ENCODE data around the gene ABLIM3. TPM values are rescaled to one million over a fixed set of nuclear protein-coding genes. Genes with fewer than 3 reads are reported as not detected.

Gene ABLIM3
- polyA plus RNA-seq, 1 donor from 2014 or later = 17.7 TPM

- TF ChIP-seq SMC3 (conservative IDR thresholded peaks at IDR 0.05; ENCODE audit: poor library complexity) (no peak), RAD21 (conservative IDR thresholded peaks at IDR 0.05) (no peak), POLR2AphosphoS5 (IDR thresholded peaks at IDR 0.05) (no peak), MXI1 (conservative IDR thresholded peaks at IDR 0.05; ENCODE audit: poor library complexity, severe bottlenecking) (no peak), EP300 (conservative IDR thresholded peaks at IDR 0.05; ENCODE audit: poor library complexity, severe bottlenecking) (no peak), REST (IDR thresholded peaks at IDR 0.05; ENCODE audit: borderline replicate concordance) (no peak), EZH2 (IDR thresholded peaks at IDR 0.05; ENCODE audit: borderline replicate concordance, insufficient read depth, low read length, poor library complexity, severe bottlenecking) (no peak), TAF1 (IDR thresholded peaks at IDR 0.05; ENCODE audit: low read depth) (no peak)
- TF ChIP-seq, protein P1, sequence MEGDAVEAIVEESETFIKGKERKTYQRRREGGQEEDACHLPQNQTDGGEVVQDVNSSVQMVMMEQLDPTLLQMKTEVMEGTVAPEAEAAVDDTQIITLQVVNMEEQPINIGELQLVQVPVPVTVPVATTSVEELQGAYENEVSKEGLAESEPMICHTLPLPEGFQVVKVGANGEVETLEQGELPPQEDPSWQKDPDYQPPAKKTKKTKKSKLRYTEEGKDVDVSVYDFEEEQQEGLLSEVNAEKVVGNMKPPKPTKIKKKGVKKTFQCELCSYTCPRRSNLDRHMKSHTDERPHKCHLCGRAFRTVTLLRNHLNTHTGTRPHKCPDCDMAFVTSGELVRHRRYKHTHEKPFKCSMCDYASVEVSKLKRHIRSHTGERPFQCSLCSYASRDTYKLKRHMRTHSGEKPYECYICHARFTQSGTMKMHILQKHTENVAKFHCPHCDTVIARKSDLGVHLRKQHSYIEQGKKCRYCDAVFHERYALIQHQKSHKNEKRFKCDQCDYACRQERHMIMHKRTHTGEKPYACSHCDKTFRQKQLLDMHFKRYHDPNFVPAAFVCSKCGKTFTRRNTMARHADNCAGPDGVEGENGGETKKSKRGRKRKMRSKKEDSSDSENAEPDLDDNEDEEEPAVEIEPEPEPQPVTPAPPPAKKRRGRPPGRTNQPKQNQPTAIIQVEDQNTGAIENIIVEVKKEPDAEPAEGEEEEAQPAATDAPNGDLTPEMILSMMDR (IDR thresholded peaks at IDR 0.05; ENCODE audit: poor library complexity, severe bottlenecking) = no peak
- Histone ChIP-seq H3K27me3 (ENCODE audit: insufficient read depth, low read depth, low read length) (no peaks in the 10 kb centered on the region), H3K9me2 (ENCODE audit: insufficient read depth, low read length) (no peaks in the 10 kb centered on the region), H3K4me3 (ENCODE audit: low read length) (no peak overlapping the region), H2AFZ (ENCODE audit: low read depth, low read length) (no peak overlapping the region), H3K4me2 (ENCODE audit: low read length) (no peak overlapping the region), H4K20me1 (ENCODE audit: insufficient read depth) (no peaks in the 10 kb centered on the region), H3K79me2 (replicated peaks; ENCODE audit: insufficient read depth, low read length) (no peaks in the 10 kb centered on the region), H3K36me3 (ENCODE audit: insufficient read depth, low read length) (no peaks in the 10 kb centered on the region), H3F3A (ENCODE audit: insufficient read depth, low read length, poor library complexity, severe bottlenecking) (no peaks in the 10 kb centered on the region), H3K27ac (ENCODE audit: low read length) (no peak overlapping the region), H3K9me3 (ENCODE audit: low read length) (no peaks in the 10 kb centered on the region), H3K9ac (ENCODE audit: low read length) (no peak overlapping the region)
These were observed 16.0 kb downstream of the ABLIM3 start for GRCh38 chr5:149157330-149157729.

DNA sequence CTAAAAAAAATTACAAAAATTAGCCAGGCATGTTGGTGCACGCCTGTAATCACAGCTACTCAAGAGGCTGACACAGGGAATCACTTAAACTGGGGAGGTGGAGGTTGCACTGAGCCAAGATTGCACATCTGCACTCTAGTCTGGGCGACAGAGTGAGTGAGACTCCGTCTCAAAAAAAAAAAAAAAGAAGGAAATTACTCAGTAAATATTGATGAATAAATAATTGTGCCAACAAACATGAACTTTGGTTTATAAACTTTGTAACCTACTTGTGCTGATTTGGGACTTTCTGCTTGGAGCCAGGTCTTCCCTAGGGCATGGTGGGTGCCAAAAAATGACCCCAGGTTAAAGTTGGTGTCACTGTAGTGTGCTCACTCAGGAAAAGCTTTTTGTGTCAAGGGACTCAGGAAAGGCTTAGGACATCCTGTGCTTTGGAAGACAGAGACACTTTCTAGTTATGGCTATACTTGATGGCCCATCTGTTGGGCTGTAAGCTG is 19.0 kb downstream of the ABLIM3 start:
- Histone ChIP-seq H4K20me1 (ENCODE audit: insufficient read depth) (no peaks in the 10 kb centered on the region), H3F3A (ENCODE audit: insufficient read depth, low read length, poor library complexity, severe bottlenecking) (no peaks in the 10 kb centered on the region), H3K27ac (ENCODE audit: low read length) (no peak overlapping the region), H3K79me2 (replicated peaks; ENCODE audit: insufficient read depth, low read length) (no peaks in the 10 kb centered on the region), H2AFZ (ENCODE audit: low read depth, low read length) (no peak overlapping the region), H3K36me3 (ENCODE audit: insufficient read depth, low read length) (no peaks in the 10 kb centered on the region), H3K27me3 (ENCODE audit: insufficient read depth, low read depth, low read length) (no peaks in the 10 kb centered on the region), H3K9me3 (ENCODE audit: low read length) (no peaks in the 10 kb centered on the region), H3K9me2 (ENCODE audit: insufficient read depth, low read length) (no peaks in the 10 kb centered on the region), H3K9ac (ENCODE audit: low read length) (no peak overlapping the region), H3K4me2 (ENCODE audit: low read length) (no peak overlapping the region), H3K4me3 (ENCODE audit: low read length) (no peak overlapping the region)
- TF ChIP-seq RAD21 (conservative IDR thresholded peaks at IDR 0.05) (no peak), TAF1 (IDR thresholded peaks at IDR 0.05; ENCODE audit: low read depth) (no peak), REST (IDR thresholded peaks at IDR 0.05; ENCODE audit: borderline replicate concordance) (no peak), EP300 (conservative IDR thresholded peaks at IDR 0.05; ENCODE audit: poor library complexity, severe bottlenecking) (no peak), SMC3 (conservative IDR thresholded peaks at IDR 0.05; ENCODE audit: poor library complexity) (no peak), MXI1 (conservative IDR thresholded peaks at IDR 0.05; ENCODE audit: poor library complexity, severe bottlenecking) (no peak), POLR2AphosphoS5 (IDR thresholded peaks at IDR 0.05) (no peak), EZH2 (IDR thresholded peaks at IDR 0.05; ENCODE audit: borderline replicate concordance, insufficient read depth, low read length, poor library complexity, severe bottlenecking) (no peak)
- TF ChIP-seq, protein P1 (IDR thresholded peaks at IDR 0.05; ENCODE audit: poor library complexity, severe bottlenecking) = no peak
